GM23248 (cell line): ENCODE measurements around the gene ACTRT3. TPM values are rescaled to one million over a fixed set of nuclear protein-coding genes. Genes with fewer than 3 reads are reported as not detected.

Source experiments
- DNase-seq: peaks from one replicate; pipeline ENCODE4 v3.0.0-alpha.2; 2015
- H2AFZ ChIP-seq: fragments of 200-600 bp; sonication (generic); 2 replicates; pipeline ENCODE4 v1.6.1; 2016; ENCODE audit warnings: antibody characterized with exemption
- H3F3A ChIP-seq: fragments of 200-600 bp; sonication (generic); 2 replicates; pipeline ENCODE4 v1.6.1; 2016; ENCODE audit warnings: mild to moderate bottlenecking, antibody characterized with exemption, mixed run types; ENCODE audit not compliant: insufficient read depth
- H3K27ac ChIP-seq: fragments of 200-600 bp; sonication (generic); 2 replicates; pipeline ENCODE4 v1.5.1; 2016; ENCODE audit warnings: mild to moderate bottlenecking
- H3K27me3 ChIP-seq: fragments of 200-600 bp; sonication (generic); replicated peaks from 2 replicates; pipeline ENCODE4 v1.6.1; 2016; ENCODE audit warnings: mild to moderate bottlenecking; ENCODE audit not compliant: insufficient read depth
- H3K36me3 ChIP-seq: fragments of 200-600 bp; sonication (generic); 2 replicates; pipeline ENCODE4 v1.6.1; 2016; ENCODE audit warnings: low read depth, mild to moderate bottlenecking
- H3K4me1 ChIP-seq: fragments of 200-600 bp; sonication (generic); 2 replicates; pipeline ENCODE4 v1.6.1; 2016; ENCODE audit warnings: mild to moderate bottlenecking; ENCODE audit not compliant: insufficient read depth
- H3K4me2 ChIP-seq: fragments of 200-600 bp; sonication (generic); one replicate; pipeline ENCODE4 v1.6.1; 2016; ENCODE audit warnings: mild to moderate bottlenecking; ENCODE audit not compliant: unreplicated experiment
- H3K4me3 ChIP-seq: fragments of 200-600 bp; sonication (generic); 2 replicates; pipeline ENCODE4 v1.5.1; 2016; ENCODE audit warnings: mild to moderate bottlenecking
- H3K79me2 ChIP-seq: fragments of 200-600 bp; sonication (generic); 2 replicates; pipeline ENCODE4 v1.6.1; 2016; ENCODE audit warnings: mild to moderate bottlenecking; ENCODE audit not compliant: insufficient read depth
- H3K9ac ChIP-seq: fragments of 200-600 bp; sonication (generic); 2 replicates; pipeline ENCODE4 v1.6.1; 2016; ENCODE audit warnings: mild to moderate bottlenecking
- H3K9me2 ChIP-seq: fragments of 200-600 bp; sonication (generic); 2 replicates; pipeline ENCODE4 v1.6.1; 2016; ENCODE audit warnings: mixed run types, mild to moderate bottlenecking, moderate library complexity; ENCODE audit not compliant: insufficient read depth
- H3K9me3 ChIP-seq: fragments of 200-600 bp; sonication (generic); one replicate; pipeline ENCODE4 v1.6.1; 2017; ENCODE audit warnings: low read depth
- H4K20me1 ChIP-seq: fragments of 200-600 bp; sonication (generic); 2 replicates; pipeline ENCODE4 v1.6.0; 2016; ENCODE audit not compliant: insufficient read depth
- EZH2 ChIP-seq: fragments of 200-600 bp; sonication (generic); IDR thresholded peaks from 2 replicates; pipeline ENCODE4 v1.6.1; 2018; ENCODE audit warnings: antibody characterized with exemption, mild to moderate bottlenecking; ENCODE audit not compliant: insufficient read depth, poor library complexity, severe bottlenecking
- EZH2phosphoT487 ChIP-seq: fragments of 200-600 bp; sonication (generic); IDR thresholded peaks from 2 replicates; pipeline ENCODE4 v1.6.1; 2018; ENCODE audit warnings: antibody characterized with exemption, moderate library complexity, mild to moderate bottlenecking, low read depth; ENCODE audit not compliant: insufficient read depth
- WGBS, 2 experiments: methylation state at CpG; one replicate each; pipeline ENCODE4 v1.1.6; 2015 to 2017; ENCODE audit warnings: low lambda C conversion rate in 2 of 2, low coverage in 1 of 2; ENCODE audit errors: missing lambda C conversion rate in 2 of 2; 5-methylcytosine and 5-hydroxymethylcytosine counted together
- in situ Hi-C: fragments of 300-500 bp; cut with MboI; formaldehyde crosslinking; loops from 2 replicates; pipeline ENCODE4 v1.15.0; 2020
- polyA plus RNA-seq: library from polyadenylated mRNA; unstranded; fragments of >200 nt; fragmentation: Nextera tagmentation; extraction: Ambion mirVana; gene quantifications from 2 replicates; pipeline ENCODE4 v1.2.1, GENCODE V29; 2016
- total RNA-seq: library from RNA; depleted of rRNA; stranded (reverse); fragments of >200 nt; shearing (Covaris generic); gene quantifications from 2 replicates; pipeline ENCODE4 v1.2.3, GENCODE V29; 2014

ACTRT3 gene
- total and polyA plus RNA-seq, 2 experiments from 2014 or later: 3.3 to 5.2 TPM

DNA sequence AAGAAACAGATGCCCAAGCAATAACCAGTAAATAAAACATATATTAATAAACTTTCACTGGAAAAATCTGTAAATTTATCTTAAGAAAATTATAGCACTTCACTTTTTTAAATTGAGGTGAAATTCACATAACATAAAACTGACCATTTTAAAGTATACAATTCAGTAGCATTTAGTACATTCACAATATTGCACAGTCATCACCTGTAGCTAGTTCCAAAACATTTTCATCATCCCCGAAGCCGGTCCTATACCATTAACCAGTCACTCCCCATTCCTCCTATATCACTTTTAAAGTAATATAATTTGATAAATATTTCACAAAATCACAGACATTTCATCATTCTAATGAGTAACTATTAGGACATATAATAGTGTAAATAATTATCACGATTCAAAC is 35.3 kb upstream of the ACTRT3 start:
- Histone ChIP-seq H3K9ac (no peak overlapping the region), H3K27me3 (no peaks in the 10 kb centered on the region), H3K79me2 (no peaks in the 10 kb centered on the region), H3K4me2 (no peak overlapping the region), H3F3A (no peaks in the 10 kb centered on the region), H4K20me1 (no peaks in the 10 kb centered on the region), H2AFZ (no peak overlapping the region), H3K9me2 (no peaks in the 10 kb centered on the region), H3K4me3 (no peak overlapping the region), H3K36me3 (no peaks in the 10 kb centered on the region), H3K9me3 (no peaks in the 10 kb centered on the region), H3K27ac (no peak overlapping the region), H3K4me1 (no peaks in the 10 kb centered on the region)
- DNase-seq: no peak
- TF ChIP-seq EZH2: no peak
- TF ChIP-seq EZH2phosphoT487: no peak
- WGBS, 2 experiments: 99% methylated on average over 3 of the region's 3 CpGs
- in situ Hi-C loops: no loop called here

DNA sequence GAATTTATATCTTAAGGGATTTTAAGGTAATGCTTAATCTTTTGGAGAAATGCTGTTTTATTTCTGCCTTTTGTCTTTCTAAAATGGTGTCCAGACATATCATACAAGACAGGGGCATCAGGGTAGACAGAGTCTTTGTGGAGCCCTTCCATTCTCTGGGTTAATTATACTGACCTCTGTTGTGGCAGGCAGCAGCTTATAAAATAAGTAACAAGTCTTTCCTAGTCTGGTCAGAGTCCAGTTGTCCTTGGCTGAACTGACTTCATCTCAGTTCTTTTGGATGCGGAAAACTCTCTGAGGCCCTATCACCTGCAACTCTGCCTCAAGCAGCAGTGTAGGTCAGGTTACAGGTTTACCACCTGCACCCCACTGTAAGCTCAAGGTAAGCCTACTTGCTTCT is 23.0 kb upstream of the ACTRT3 start:
- WGBS, 2 experiments: 93 to 95% methylated on average over 1 of the region's 1 CpG
- H2AFZ ChIP-seq: no peak overlapping the region
- no peaks in the 10 kb centered on the region for H3K9me2 ChIP-seq
- no peak for DNase-seq
- H3K9me3 ChIP-seq: no peaks in the 10 kb centered on the region
- H3K36me3 ChIP-seq: peaks cover 28% of the 10 kb centered on the region
- no peaks in the 10 kb centered on the region for H4K20me1 ChIP-seq
- TF ChIP-seq EZH2: no peak
- no peak for TF ChIP-seq EZH2phosphoT487
- H3K79me2 ChIP-seq: no peaks in the 10 kb centered on the region
- in situ Hi-C loops: no loop called here
- peaks cover 9% of the 10 kb centered on the region; the same call in 1 of the 2 replicates for H3F3A ChIP-seq
- H3K4me2 ChIP-seq: no peak overlapping the region
- no peak overlapping the region for H3K9ac ChIP-seq
- H3K27me3 ChIP-seq: no peaks in the 10 kb centered on the region
- H3K27ac ChIP-seq: no peak overlapping the region
- no peaks in the 10 kb centered on the region for H3K4me1 ChIP-seq
- H3K4me3 ChIP-seq: no peak overlapping the region

DNA sequence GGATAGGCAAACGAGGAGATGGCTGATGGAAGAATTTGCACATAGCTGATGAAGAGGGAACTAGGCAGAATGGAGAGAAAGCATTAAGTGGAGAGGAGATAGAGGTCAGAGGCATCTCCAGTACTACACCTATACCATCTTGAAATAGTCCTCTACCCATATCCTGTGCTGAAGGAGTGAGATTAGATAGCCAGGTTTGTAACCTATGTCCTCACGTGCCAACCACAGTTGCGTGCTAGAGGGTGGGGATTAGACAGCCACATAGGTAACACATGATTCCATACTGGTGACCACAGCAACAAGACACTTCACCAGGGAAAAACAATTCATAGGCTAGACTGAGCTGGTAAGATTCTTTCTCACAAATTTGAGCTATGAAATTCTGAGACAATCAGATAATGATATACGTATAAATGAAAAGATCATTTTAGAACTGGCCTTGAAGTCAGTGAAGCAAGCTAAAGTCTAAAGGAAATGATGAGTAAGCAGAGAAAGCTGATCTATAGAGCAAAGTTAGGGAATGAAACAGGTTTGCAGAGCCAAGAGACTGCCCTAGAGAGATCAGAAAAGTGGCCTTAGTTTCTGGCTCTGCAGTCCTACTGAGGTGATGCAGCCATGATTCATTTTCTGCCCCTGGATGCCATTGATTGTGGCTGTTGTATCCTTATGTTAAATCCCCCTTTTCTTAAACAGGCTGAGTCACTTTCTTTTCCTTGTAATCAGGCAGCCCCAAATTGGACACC is 21.5 kb upstream of the ACTRT3 start:
- TF ChIP-seq EZH2: no peak
- no peak for TF ChIP-seq EZH2phosphoT487
- H3F3A ChIP-seq: peaks cover 12% of the 10 kb centered on the region; the same call in 1 of the 2 replicates
- peaks cover 42% of the 10 kb centered on the region for H3K36me3 ChIP-seq
- H3K4me3 ChIP-seq: no peak overlapping the region
- H2AFZ ChIP-seq: no peak overlapping the region
- no peak overlapping the region for H3K9ac ChIP-seq
- no peaks in the 10 kb centered on the region for H4K20me1 ChIP-seq
- 0 out of 2 replicates have a peak, but pooled peaks cover 2% of the 10 kb centered on the region for H3K79me2 ChIP-seq
- no peak overlapping the region for H3K4me2 ChIP-seq
- no peaks in the 10 kb centered on the region for H3K27me3 ChIP-seq
- WGBS, 2 experiments: 84 to 86% methylated on average over 4 of the region's 4 CpGs
- H3K27ac ChIP-seq: no peak overlapping the region
- DNase-seq: peak; percentile 15
- no peaks in the 10 kb centered on the region for H3K9me3 ChIP-seq
- in situ Hi-C loops: no loop called here
- H3K4me1 ChIP-seq: no peaks in the 10 kb centered on the region
- H3K9me2 ChIP-seq: no peaks in the 10 kb centered on the region

DNA sequence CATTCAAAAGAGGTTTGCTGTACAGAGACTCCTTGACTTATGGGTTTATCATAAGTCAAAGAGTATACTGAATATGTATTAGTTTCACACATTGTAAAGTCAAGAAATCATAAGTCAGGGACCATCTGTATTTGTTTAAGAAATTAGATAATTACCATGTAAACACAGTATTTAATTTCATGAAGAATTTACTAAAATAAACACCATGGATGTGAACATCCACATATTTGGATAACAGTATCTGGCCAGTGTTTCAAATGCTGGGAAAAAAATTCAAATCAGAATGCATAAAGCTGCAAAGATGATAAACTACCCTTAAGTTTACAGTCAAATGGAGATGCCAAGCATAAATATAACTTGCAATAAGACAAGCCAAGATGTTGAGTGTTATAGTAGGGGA is 20.9 kb upstream of the ACTRT3 start:
- Histone ChIP-seq H3K9me3 (no peaks in the 10 kb centered on the region), H3F3A (peaks cover 12% of the 10 kb centered on the region; the same call in 1 of the 2 replicates), H3K36me3 (peaks cover 46% of the 10 kb centered on the region), H3K79me2 (0 out of 2 replicates have a peak, but pooled peaks cover 3% of the 10 kb centered on the region), H3K4me2 (no peak overlapping the region), H3K9me2 (no peaks in the 10 kb centered on the region), H3K27me3 (no peaks in the 10 kb centered on the region), H4K20me1 (no peaks in the 10 kb centered on the region), H3K9ac (no peak overlapping the region), H3K4me1 (no peaks in the 10 kb centered on the region), H3K27ac (no peak overlapping the region), H2AFZ (no peak overlapping the region), H3K4me3 (no peak overlapping the region)
- in situ Hi-C loops: no loop called here
- DNase-seq: no peak
- TF ChIP-seq EZH2phosphoT487 (no peak), EZH2 (no peak)

DNA sequence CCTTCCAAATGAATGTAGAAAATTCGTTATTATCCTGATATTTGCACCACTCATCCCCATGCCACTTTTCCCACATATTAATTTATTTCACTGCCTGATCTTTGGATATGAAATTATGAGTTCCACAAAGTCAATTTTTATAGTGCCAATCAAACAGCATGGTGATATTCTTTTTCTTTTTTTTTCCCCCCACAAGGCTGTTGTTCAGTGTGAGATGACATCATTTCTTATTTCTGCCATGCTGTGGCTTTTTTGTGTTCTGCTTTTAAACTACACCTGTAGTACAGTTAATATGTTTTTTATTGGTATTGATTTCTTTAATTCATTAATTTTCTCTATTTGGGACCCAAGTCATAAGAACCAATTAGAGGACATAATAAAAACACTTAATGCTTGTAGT is 18.4 kb upstream of the ACTRT3 start:
- in situ Hi-C loops: no loop called here
- no peak for TF ChIP-seq EZH2phosphoT487
- no peak for TF ChIP-seq EZH2

More for the DNA sequence above, 18.4 kb upstream of the ACTRT3 start:
- no peak overlapping the region for H3K4me3 ChIP-seq
- H3K9me2 ChIP-seq: no peaks in the 10 kb centered on the region
- H3K79me2 ChIP-seq: peaks cover 3% of the 10 kb centered on the region; the same call in 1 of the 2 replicates
- 95 to 97% methylated on average over 1 of the region's 1 CpG for WGBS, 2 experiments
- DNase-seq: no peak
- H3K9ac ChIP-seq: no peak overlapping the region
- H3K4me1 ChIP-seq: no peaks in the 10 kb centered on the region
- no peaks in the 10 kb centered on the region for H4K20me1 ChIP-seq
- no peak overlapping the region for H3K27ac ChIP-seq
- H3F3A ChIP-seq: peaks cover 16% of the 10 kb centered on the region; the same call in 1 of the 2 replicates
- no peaks in the 10 kb centered on the region for H3K9me3 ChIP-seq
- H3K27me3 ChIP-seq: no peaks in the 10 kb centered on the region
- no peak overlapping the region for H2AFZ ChIP-seq
- H3K36me3 ChIP-seq: peaks cover 62% of the 10 kb centered on the region
- no peak overlapping the region for H3K4me2 ChIP-seq
